Measurements from ENCODE around the gene TBC1D4.

DNA sequence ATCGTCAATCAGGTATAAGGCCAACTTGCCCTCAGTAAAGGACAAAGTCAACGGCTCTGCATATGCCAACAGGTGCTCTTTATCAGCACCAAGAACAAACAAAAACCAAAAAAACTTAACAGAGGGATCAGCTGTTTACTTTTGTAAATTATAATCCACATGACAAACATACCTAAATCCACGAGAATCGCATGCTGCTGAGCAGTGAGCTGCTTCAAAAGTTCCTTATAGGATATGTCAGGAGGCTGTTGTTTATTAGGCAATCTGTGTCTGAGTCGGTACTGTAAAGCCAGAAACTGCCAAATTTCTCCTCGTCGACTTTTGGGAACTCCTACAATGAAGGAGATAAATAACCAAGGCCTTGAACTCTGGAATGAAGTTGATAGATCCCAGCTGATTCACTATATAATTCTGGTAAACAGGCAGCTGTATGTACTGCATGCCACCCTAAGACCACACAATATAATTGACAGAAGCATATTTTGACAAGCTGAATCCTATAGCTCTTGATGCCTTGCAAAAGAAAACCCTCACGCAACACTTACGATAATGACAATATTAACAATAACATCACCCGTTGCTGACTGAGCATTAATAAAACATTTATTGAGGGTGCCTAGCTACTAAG is 179.8 kb downstream of the TBC1D4 start:
- TF ChIP-seq, protein P1, sequence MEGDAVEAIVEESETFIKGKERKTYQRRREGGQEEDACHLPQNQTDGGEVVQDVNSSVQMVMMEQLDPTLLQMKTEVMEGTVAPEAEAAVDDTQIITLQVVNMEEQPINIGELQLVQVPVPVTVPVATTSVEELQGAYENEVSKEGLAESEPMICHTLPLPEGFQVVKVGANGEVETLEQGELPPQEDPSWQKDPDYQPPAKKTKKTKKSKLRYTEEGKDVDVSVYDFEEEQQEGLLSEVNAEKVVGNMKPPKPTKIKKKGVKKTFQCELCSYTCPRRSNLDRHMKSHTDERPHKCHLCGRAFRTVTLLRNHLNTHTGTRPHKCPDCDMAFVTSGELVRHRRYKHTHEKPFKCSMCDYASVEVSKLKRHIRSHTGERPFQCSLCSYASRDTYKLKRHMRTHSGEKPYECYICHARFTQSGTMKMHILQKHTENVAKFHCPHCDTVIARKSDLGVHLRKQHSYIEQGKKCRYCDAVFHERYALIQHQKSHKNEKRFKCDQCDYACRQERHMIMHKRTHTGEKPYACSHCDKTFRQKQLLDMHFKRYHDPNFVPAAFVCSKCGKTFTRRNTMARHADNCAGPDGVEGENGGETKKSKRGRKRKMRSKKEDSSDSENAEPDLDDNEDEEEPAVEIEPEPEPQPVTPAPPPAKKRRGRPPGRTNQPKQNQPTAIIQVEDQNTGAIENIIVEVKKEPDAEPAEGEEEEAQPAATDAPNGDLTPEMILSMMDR (conservative IDR thresholded peaks at IDR 0.05; ENCODE audit: low read length) = no peak
- no peak for TF ChIP-seq EZH2phosphoT487 (IDR thresholded peaks at IDR 0.05; ENCODE audit: borderline replicate concordance)
